ENCODE results near the gene GRAP2. TPM values are rescaled to one million over a fixed set of nuclear protein-coding genes. Genes with fewer than 3 reads are reported as not detected.

GRAP2 gene
- total RNA-seq, 2 experiments from 2014 or later, result 137 to 138 TPM

DNA sequence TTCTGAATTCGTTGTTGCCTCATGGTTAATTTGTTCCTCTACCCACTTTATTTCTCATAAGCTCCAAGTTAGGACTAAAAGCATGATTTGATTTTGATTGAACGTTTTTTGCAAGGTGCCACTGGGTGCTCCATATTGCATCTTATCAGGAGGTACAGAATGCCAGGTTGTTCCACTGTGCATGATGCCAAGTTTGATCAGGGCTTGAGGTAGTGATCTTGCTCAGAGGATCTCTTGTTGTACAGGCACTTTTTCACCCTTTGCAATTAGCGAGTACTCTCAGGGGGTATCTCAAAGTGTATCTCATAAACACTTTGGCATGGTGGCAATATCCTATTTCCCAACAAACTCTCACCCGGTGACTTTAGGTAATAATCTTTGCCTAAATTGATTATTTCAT, 4.0 kb downstream of the GRAP2 start:
- CTCF ChIA-PET, result interaction anchor here (1.0 to 1.4 kb wide), 2 partner anchors 27 to 51 kb away, joined by 3 to 4 read pairs; no protein-coding TSS in a partner anchor
- H3K4me1 Mint-ChIP-seq, result peaks cover 51% of the 10 kb centered on the region
- peak overlapping the region; percentile 99 for H3K4me3 Mint-ChIP-seq
- no peak for DNase-seq
- POLR2A ChIA-PET, result no interaction called here
- peak overlapping the region; percentile 89 for H3K27ac Mint-ChIP-seq
- peaks cover under 1% of the 10 kb centered on the region for H3K9me3 Mint-ChIP-seq
- H3K36me3 Mint-ChIP-seq (ENCODE audit: low read depth), result peaks cover 58% of the 10 kb centered on the region
- H3K27me3 Mint-ChIP-seq, result no peaks in the 10 kb centered on the region

DNA sequence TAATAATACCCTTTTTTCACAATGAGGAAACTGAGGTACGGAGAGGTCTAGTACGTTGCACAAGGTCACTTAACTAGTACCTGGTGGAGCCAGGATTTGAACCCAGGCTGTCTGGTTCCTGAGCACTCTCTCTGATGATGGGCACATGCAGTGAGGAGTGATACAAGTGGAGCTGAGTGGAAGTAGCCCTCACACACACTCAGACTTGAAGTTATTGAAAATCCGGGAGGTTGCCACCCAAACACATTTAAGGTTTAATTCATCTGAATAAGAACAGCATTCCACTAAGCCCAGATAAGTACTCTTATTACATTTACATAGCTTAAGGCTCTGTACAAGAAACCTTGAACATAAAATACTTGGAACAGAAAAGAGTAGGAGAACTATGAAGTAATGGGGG, 4.8 kb downstream of the GRAP2 start:
- peak overlapping the region; percentile 99 for H3K4me3 Mint-ChIP-seq
- H3K9me3 Mint-ChIP-seq, result peaks cover 3% of the 10 kb centered on the region
- H3K36me3 Mint-ChIP-seq (ENCODE audit: low read depth), result peaks cover 64% of the 10 kb centered on the region
- H3K27me3 Mint-ChIP-seq, result no peaks in the 10 kb centered on the region
- POLR2A ChIA-PET, result interaction anchor here (1.1 kb wide), 1 partner anchor 15 kb away, joined by 3 read pairs; no protein-coding TSS in a partner anchor
- DNase-seq, result no peak
- CTCF ChIA-PET, result interaction anchor here (1.0 to 1.4 kb wide), 2 partner anchors 13 to 50 kb away, joined by 3 read pairs; no protein-coding TSS in a partner anchor
- peaks cover 54% of the 10 kb centered on the region for H3K4me1 Mint-ChIP-seq
- H3K27ac Mint-ChIP-seq, result peak overlapping the region; percentile 89

DNA sequence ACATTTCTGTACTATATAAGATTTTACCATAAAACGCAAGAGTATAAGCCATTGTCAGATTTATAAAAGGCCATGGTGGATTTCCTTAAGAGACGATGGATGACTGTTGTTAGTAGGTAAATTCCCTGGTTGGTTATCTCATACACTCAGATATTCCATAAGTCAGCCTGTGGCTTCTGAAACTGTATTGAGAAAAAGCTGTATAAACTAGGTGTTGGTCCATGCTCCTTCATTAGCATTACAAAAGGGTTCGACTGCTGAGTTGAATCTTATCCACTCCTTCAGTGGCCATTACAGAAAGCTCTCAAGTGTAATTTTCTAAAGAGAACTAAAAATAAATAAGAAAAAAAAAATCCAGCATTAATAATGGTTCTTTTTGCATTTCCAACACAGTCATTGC, 5.3 kb downstream of the GRAP2 start:
- H3K4me1 Mint-ChIP-seq, result peaks cover 60% of the 10 kb centered on the region
- H3K9me3 Mint-ChIP-seq, result peaks cover 3% of the 10 kb centered on the region
- CTCF ChIA-PET, result interaction anchor here (1.0 kb wide), 1 partner anchor 12 kb away, joined by 3 read pairs; no protein-coding TSS in a partner anchor
- POLR2A ChIA-PET, result interaction anchor here (1.1 kb wide), 1 partner anchor 14 kb away, joined by 3 read pairs; no protein-coding TSS in a partner anchor
- peaks cover 67% of the 10 kb centered on the region for H3K36me3 Mint-ChIP-seq (ENCODE audit: low read depth)
- peak overlapping the region; percentile 99 for H3K4me3 Mint-ChIP-seq
- no peaks in the 10 kb centered on the region for H3K27me3 Mint-ChIP-seq
- no peak for DNase-seq
- peak overlapping the region; percentile 89 for H3K27ac Mint-ChIP-seq

DNA sequence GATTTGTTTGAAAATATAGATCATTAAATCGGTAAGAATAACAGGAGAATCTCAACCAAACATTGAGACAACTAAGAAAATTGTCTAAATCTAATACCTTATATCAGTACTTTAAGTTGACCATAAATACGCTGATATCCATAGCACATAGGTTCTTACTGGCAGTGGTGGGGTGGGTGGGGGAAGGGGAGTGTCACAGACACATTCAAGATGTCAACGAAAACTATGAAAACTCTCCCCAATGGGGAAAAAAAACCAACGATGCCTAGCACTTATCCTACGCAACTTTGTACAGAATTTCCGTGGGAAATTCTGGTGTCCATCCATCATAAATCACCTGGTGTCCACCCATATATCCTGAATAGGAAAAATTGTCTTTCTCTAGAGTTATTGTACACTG, 6.2 kb downstream of the GRAP2 start:
- peak overlapping the region; percentile 99 for H3K4me3 Mint-ChIP-seq
- peaks cover 3% of the 10 kb centered on the region for H3K9me3 Mint-ChIP-seq
- DNase-seq, result no peak
- H3K27ac Mint-ChIP-seq, result peak overlapping the region; percentile 89
- H3K4me1 Mint-ChIP-seq, result peaks cover 68% of the 10 kb centered on the region
- peaks cover 68% of the 10 kb centered on the region for H3K36me3 Mint-ChIP-seq (ENCODE audit: low read depth)
- H3K27me3 Mint-ChIP-seq, result no peaks in the 10 kb centered on the region
- ChIA-PET POLR2A (no interaction called here), CTCF (interaction anchor here (2.5 kb wide), 1 partner anchor 19 kb away, joined by 7 read pairs; no protein-coding TSS in a partner anchor)

DNA sequence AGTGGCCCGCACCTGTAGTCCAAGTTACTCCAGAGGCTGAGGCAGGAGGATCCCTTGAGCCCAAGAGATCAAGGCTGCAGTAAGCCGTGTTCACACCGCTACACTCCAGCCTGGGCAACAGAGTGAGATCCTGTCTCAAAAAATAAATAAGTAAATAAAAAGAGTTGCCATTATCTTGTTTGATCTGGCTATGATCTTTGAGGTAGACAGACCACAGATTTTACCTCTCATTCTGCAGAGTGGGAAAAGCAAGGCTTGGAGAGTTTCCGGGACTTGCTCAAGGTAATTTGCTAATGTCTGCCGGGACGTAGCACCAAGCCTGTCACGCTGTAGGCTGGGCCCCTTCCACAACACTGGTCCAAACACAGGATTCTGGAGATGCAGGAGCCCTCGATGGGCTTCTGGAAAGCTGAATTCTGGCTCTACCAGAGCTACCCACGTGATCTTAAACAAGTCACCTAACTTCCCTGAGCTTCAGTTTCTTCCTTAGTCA, 6.8 kb downstream of the GRAP2 start:
- Mint-ChIP-seq H3K27ac (peak overlapping the region; percentile 89), H3K4me1 (peaks cover 74% of the 10 kb centered on the region), H3K36me3 (ENCODE audit: low read depth) (peaks cover 69% of the 10 kb centered on the region), H3K27me3 (no peaks in the 10 kb centered on the region), H3K4me3 (peak overlapping the region; percentile 99), H3K9me3 (peaks cover 3% of the 10 kb centered on the region)
- POLR2A ChIA-PET, result no interaction called here
- peak; percentile 39 for DNase-seq
- CTCF ChIA-PET, result interaction anchor here (1.3 to 2.5 kb wide), 4 partner anchors 13 to 26 kb away, joined by 3 to 7 read pairs (median 4); no protein-coding TSS in a partner anchor

DNA sequence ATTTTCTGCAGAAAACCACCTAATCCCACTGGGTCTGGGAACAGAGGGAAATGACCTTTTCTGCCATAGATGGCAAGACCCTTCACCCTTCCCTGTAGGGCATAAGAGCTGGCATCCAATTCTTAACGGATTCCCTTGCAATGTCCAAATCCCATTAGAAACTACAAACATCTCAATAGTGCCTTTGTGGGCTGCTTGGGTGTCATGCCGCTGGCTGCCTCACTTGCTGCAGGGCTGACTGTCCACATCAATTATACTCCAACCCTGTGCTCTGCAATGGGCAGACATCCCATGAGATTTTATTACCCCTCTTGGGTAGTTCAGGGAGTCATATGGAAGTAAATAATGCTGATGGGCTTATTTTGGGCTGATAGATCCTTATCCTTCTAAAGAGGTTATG, 7.3 kb downstream of the GRAP2 start:
- ChIA-PET POLR2A (interaction anchor here (1.0 kb wide), 1 partner anchor 16 kb away, joined by 3 read pairs; no protein-coding TSS in a partner anchor), CTCF (interaction anchor here (1.3 to 2.5 kb wide), 4 partner anchors 13 to 25 kb away, joined by 3 to 7 read pairs (median 4); no protein-coding TSS in a partner anchor)
- Mint-ChIP-seq H3K27me3 (no peaks in the 10 kb centered on the region), H3K36me3 (ENCODE audit: low read depth) (peaks cover 66% of the 10 kb centered on the region), H3K9me3 (peaks cover 3% of the 10 kb centered on the region), H3K4me3 (peak overlapping the region; percentile 99), H3K4me1 (peaks cover 78% of the 10 kb centered on the region), H3K27ac (peak overlapping the region; percentile 89)
- DNase-seq, result no peak

DNA sequence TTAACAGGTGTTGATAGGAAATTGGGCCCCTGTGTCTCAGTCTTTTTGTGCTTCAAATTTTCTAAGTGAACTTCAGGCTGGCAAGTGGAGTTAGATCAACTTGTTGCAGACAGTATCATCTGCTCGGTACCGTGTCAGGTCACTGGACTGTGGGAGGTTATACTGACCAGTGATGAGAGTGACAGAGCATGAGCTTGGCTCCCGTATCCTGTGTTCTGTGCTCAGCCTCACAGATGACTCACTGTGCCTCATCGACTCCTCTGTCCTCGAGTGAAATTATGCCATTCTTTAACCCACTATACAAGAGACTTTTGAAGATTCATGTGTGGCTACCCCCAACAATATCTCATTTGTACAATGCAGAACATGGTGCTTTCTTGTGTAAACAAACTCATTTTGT, 7.9 kb downstream of the GRAP2 start:
- ChIA-PET CTCF (interaction anchor here (0.7 to 2.5 kb wide), 6 partner anchors 12 to 403 kb away, joined by 3 to 7 read pairs (median 4); no protein-coding TSS in a partner anchor), POLR2A (interaction anchor here (1.0 kb wide), 1 partner anchor 17 kb away, joined by 3 read pairs; no protein-coding TSS in a partner anchor)
- Mint-ChIP-seq H3K4me3 (peak overlapping the region; percentile 99), H3K27ac (peak overlapping the region; percentile 89), H3K36me3 (ENCODE audit: low read depth) (peaks cover 71% of the 10 kb centered on the region), H3K27me3 (no peaks in the 10 kb centered on the region), H3K4me1 (peaks cover 84% of the 10 kb centered on the region), H3K9me3 (peaks cover 3% of the 10 kb centered on the region)
- DNase-seq, result peak; percentile 39

DNA sequence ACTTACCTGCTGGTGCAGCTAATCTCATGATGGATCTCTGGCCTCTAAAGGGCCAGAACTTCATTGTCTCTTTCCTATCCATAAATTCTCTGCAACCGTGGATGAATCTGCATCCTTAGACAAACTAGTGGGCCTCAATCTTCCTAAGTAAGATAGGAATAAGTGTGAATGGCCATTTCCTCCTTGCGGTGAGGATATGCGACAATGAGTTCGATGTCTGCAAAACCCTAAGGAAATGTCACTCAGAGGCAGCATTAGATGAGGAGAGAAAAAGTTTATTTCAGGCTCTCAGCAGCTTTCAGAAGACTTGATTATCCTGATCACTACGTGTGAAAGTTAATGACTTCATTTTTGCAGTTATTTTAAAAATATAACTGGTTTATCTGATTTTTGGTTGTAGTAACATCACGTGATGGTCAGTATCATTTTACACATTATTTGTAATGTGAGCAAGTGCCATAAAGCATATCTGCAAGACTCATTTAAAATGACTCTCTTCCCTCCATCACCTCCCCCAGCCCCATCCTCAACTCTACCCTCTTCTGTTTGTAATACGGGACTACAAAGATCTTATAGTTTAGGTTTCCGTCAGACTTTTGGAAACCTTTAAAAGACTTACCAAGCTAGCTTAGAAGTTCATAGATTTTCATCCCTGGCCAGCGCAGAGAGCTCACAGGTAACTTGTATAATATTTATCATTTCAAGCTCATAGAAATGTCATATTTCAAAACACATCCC, 10.2 kb downstream of the GRAP2 start:
- peaks cover 66% of the 10 kb centered on the region for H3K36me3 Mint-ChIP-seq (ENCODE audit: low read depth)
- peak overlapping the region; percentile 73 for H3K4me3 Mint-ChIP-seq
- H3K27ac Mint-ChIP-seq, result peak overlapping the region; percentile 86
- CTCF ChIA-PET, result interaction anchor here (0.6 to 7.9 kb wide), 3 partner anchors 14 to 20 kb away, joined by 3 to 64 read pairs (median 4); no protein-coding TSS in a partner anchor
- H3K27me3 Mint-ChIP-seq, result no peaks in the 10 kb centered on the region
- H3K9me3 Mint-ChIP-seq, result peaks cover 3% of the 10 kb centered on the region
- POLR2A ChIA-PET, result no interaction called here
- DNase-seq, result no peak
- peaks cover 95% of the 10 kb centered on the region for H3K4me1 Mint-ChIP-seq

DNA sequence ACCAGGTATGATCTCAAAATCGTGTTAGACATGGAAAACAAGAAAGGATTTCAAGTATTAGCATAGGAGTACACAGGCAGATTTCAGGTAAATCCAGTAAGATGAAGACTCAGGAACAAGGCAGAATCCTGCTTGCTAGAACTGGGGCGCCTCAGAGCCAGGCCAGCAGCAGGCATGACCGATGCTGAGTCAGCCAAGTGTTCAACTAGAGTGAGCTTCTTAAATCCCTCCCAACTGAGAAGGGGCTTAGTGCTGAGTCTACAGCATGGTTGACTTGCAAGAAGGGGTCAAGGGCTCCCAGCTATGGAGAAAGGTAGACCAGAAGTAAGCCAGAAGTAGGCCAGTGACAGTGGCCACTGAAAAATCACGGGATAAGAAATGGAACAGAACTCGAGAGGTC, 12.4 kb downstream of the GRAP2 start:
- H3K36me3 Mint-ChIP-seq (ENCODE audit: low read depth), result peaks cover 75% of the 10 kb centered on the region
- POLR2A ChIA-PET, result interaction anchor here (0.6 kb wide), 2 partner anchors 13 to 642 kb away, joined by 3 to 5 read pairs; no protein-coding TSS in a partner anchor
- peak overlapping the region; percentile 6 for H3K4me3 Mint-ChIP-seq
- peaks cover 97% of the 10 kb centered on the region for H3K4me1 Mint-ChIP-seq
- H3K9me3 Mint-ChIP-seq, result peaks cover 3% of the 10 kb centered on the region
- CTCF ChIA-PET, result interaction anchor here (7.9 kb wide), 1 partner anchor 11 kb away, joined by 64 read pairs; no protein-coding TSS in a partner anchor
- H3K27me3 Mint-ChIP-seq, result no peaks in the 10 kb centered on the region
- peak overlapping the region; percentile 75 for H3K27ac Mint-ChIP-seq
- no peak for DNase-seq

DNA sequence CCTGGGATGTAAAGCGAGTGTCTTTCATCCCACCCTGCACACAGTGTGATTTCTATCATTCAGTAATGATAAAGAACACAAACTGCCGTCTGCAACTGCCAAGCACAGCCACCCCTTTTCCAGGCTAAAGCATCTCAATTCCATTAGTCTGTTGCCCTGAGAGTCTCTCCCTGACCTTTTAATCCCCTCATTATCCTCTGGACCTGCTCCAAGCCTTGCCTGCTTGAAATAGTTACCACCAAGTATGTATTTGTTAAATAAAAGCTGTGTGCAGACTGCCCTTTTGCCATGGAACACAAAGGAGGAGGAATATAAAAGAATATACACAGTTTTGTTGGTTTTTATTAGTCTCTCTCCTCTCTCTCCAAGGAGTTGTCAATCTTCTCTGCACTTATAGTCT, 13.0 kb downstream of the GRAP2 start:
- Mint-ChIP-seq H3K27me3 (no peaks in the 10 kb centered on the region), H3K4me1 (peaks cover 97% of the 10 kb centered on the region), H3K4me3 (peak overlapping the region; percentile 6), H3K27ac (peak overlapping the region; percentile 75), H3K36me3 (ENCODE audit: low read depth) (peaks cover 73% of the 10 kb centered on the region), H3K9me3 (peaks cover 3% of the 10 kb centered on the region)
- POLR2A ChIA-PET, result interaction anchor here (0.6 to 0.7 kb wide), 2 partner anchors 12 to 346 kb away, joined by 3 read pairs; no protein-coding TSS in a partner anchor
- CTCF ChIA-PET, result interaction anchor here (7.9 kb wide), 1 partner anchor 11 kb away, joined by 64 read pairs; no protein-coding TSS in a partner anchor
- no peak for DNase-seq

DNA sequence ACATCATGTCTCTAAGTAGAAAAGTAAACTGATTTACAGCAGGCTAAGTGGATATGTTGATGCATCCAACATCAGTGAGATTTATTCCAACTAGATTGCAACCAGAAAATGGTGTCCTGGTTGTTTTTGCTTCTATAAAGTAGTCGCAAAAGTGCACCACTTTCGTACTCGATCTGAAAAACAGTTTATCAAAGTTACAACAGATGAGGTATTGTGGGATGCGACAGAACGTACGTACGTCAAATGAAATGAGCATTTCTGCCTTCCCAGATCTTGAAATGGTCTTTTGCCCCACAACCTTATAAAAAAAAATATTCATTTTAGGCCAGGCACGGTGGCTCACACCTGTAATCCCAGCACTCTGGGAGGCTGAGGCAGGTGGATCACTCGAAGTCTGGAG, 13.7 kb downstream of the GRAP2 start:
- Mint-ChIP-seq H3K27me3 (no peaks in the 10 kb centered on the region), H3K27ac (peak overlapping the region; percentile 75), H3K36me3 (ENCODE audit: low read depth) (peaks cover 71% of the 10 kb centered on the region), H3K9me3 (peaks cover 3% of the 10 kb centered on the region), H3K4me3 (peak overlapping the region; percentile 31), H3K4me1 (peaks cover 95% of the 10 kb centered on the region)
- no peak for DNase-seq
- ChIA-PET CTCF (interaction anchor here (7.9 kb wide), 1 partner anchor 10 kb away, joined by 64 read pairs; no protein-coding TSS in a partner anchor), POLR2A (interaction anchor here (0.7 kb wide), 1 partner anchor 347 kb away, joined by 3 read pairs; no protein-coding TSS in a partner anchor)

DNA sequence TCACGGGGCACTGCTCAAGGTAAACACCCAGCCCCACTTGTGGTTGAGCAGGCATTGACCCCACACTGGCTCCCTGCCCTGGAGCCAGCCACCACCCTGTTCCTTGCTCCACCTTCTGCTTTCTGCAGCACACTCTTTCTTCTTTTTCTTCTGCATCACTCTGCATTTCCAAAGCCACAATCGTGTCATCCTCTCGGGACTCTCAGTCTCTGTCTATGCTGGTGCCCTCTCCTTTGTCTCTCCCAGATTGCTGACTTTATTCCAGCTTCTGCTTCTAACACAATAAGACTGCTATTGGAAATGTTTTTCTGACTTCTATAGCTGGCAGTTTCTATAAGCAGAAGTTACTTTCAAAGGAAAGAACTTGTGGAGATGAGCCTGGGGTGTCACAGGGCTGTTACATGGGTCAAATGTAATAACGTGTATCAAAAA, 14.4 kb downstream of the GRAP2 start:
- no peak for DNase-seq
- Mint-ChIP-seq H3K27ac (peak overlapping the region; percentile 87), H3K4me3 (peak overlapping the region; percentile 71), H3K4me1 (peaks cover 95% of the 10 kb centered on the region), H3K36me3 (ENCODE audit: low read depth) (peaks cover 72% of the 10 kb centered on the region), H3K27me3 (no peaks in the 10 kb centered on the region), H3K9me3 (no peaks in the 10 kb centered on the region)
- CTCF ChIA-PET, result interaction anchor here (1.2 to 7.9 kb wide), 2 partner anchors 9 to 503 kb away, joined by 3 to 64 read pairs; no protein-coding TSS in a partner anchor
- POLR2A ChIA-PET, result no interaction called here

Data from activated CD4-positive, alpha-beta T cell treated with anti-CD3 and anti-CD28 coated beads, Interleukin-2, amount 10 ng/mL, durations not matched to agents 7 days and 5 days (primary cell).